Measurements from ENCODE around the gene RBM39.
"Not testable (repeated sequence)": the region's sequence is repeated elsewhere in the genome, so short reads cannot be mapped to it uniquely, and the experiment has no call there.

GRCh38 chr20:35764936-35765335 lies 22.9 kb upstream of the RBM39 start:
- TF ChIP-seq KAT2B (IDR thresholded peaks at IDR 0.05; ENCODE audit: borderline replicate concordance, low read depth, low read length); TCF7L2 (IDR thresholded peaks at IDR 0.05; ENCODE audit: low read depth, low read length); ZSCAN25 (CRISPR knock-in tag; IDR thresholded peaks at IDR 0.05); POLR2A (IDR thresholded peaks at IDR 0.05; ENCODE audit: insufficient read depth in 1 of 2, low read depth in 2 of 2, low read length in 2 of 2); ZZZ3 (CRISPR knock-in tag; IDR thresholded peaks at IDR 0.05; ENCODE audit: borderline replicate concordance); ZNF207 (IDR thresholded peaks at IDR 0.05; ENCODE audit: borderline replicate concordance): not testable (repeated sequence)
- TF ChIP-seq, protein P1, sequence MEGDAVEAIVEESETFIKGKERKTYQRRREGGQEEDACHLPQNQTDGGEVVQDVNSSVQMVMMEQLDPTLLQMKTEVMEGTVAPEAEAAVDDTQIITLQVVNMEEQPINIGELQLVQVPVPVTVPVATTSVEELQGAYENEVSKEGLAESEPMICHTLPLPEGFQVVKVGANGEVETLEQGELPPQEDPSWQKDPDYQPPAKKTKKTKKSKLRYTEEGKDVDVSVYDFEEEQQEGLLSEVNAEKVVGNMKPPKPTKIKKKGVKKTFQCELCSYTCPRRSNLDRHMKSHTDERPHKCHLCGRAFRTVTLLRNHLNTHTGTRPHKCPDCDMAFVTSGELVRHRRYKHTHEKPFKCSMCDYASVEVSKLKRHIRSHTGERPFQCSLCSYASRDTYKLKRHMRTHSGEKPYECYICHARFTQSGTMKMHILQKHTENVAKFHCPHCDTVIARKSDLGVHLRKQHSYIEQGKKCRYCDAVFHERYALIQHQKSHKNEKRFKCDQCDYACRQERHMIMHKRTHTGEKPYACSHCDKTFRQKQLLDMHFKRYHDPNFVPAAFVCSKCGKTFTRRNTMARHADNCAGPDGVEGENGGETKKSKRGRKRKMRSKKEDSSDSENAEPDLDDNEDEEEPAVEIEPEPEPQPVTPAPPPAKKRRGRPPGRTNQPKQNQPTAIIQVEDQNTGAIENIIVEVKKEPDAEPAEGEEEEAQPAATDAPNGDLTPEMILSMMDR (CRISPR knock-in tag; IDR thresholded peaks at IDR 0.05), result not testable (repeated sequence)
- TF ChIP-seq, protein P2, sequence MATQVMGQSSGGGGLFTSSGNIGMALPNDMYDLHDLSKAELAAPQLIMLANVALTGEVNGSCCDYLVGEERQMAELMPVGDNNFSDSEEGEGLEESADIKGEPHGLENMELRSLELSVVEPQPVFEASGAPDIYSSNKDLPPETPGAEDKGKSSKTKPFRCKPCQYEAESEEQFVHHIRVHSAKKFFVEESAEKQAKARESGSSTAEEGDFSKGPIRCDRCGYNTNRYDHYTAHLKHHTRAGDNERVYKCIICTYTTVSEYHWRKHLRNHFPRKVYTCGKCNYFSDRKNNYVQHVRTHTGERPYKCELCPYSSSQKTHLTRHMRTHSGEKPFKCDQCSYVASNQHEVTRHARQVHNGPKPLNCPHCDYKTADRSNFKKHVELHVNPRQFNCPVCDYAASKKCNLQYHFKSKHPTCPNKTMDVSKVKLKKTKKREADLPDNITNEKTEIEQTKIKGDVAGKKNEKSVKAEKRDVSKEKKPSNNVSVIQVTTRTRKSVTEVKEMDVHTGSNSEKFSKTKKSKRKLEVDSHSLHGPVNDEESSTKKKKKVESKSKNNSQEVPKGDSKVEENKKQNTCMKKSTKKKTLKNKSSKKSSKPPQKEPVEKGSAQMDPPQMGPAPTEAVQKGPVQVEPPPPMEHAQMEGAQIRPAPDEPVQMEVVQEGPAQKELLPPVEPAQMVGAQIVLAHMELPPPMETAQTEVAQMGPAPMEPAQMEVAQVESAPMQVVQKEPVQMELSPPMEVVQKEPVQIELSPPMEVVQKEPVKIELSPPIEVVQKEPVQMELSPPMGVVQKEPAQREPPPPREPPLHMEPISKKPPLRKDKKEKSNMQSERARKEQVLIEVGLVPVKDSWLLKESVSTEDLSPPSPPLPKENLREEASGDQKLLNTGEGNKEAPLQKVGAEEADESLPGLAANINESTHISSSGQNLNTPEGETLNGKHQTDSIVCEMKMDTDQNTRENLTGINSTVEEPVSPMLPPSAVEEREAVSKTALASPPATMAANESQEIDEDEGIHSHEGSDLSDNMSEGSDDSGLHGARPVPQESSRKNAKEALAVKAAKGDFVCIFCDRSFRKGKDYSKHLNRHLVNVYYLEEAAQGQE (IDR thresholded peaks at IDR 0.05; ENCODE audit: borderline replicate concordance in 1 of 2, low read depth in 1 of 2, low read length in 2 of 2), result not testable (repeated sequence)
